ENCODE measurements around the gene SYNGR1.
"Not testable (repeated sequence)": the region's sequence is repeated elsewhere in the genome, so short reads cannot be mapped to it uniquely, and the experiment has no call there.

DNA sequence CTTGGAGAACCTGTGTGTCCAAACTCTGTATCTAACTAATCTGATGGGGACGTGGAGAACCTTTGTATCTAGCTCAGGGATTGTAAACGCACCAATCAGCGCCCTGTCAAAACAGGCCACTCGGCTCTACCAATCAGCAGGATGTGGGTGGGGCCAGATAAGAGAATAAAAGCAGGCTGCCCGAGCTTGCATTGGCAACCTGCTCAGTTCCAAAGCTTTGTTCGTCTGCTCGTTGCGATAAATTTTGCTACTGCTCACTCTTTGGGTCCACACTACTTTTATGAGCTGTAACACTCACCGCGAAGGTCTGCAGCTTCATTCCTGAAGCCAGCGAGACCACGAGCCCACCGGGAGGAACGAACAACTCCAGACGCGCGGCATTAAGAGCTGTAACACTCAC lies 8.4 kb downstream of the SYNGR1 start:
- TF ChIP-seq, protein P1, sequence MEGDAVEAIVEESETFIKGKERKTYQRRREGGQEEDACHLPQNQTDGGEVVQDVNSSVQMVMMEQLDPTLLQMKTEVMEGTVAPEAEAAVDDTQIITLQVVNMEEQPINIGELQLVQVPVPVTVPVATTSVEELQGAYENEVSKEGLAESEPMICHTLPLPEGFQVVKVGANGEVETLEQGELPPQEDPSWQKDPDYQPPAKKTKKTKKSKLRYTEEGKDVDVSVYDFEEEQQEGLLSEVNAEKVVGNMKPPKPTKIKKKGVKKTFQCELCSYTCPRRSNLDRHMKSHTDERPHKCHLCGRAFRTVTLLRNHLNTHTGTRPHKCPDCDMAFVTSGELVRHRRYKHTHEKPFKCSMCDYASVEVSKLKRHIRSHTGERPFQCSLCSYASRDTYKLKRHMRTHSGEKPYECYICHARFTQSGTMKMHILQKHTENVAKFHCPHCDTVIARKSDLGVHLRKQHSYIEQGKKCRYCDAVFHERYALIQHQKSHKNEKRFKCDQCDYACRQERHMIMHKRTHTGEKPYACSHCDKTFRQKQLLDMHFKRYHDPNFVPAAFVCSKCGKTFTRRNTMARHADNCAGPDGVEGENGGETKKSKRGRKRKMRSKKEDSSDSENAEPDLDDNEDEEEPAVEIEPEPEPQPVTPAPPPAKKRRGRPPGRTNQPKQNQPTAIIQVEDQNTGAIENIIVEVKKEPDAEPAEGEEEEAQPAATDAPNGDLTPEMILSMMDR (IDR thresholded peaks at IDR 0.05), result not testable (repeated sequence)
- TF ChIP-seq POLR2A, POLR2AphosphoS5 (IDR thresholded peaks at IDR 0.05): not testable (repeated sequence)

All from stomach (tissue), 4 donors.